GM18867 (cell line): ENCODE results near the gene RBM6.
"Not testable (repeated sequence)": the region's sequence is repeated elsewhere in the genome, so short reads cannot be mapped to it uniquely, and the experiment has no call there.

Experiments
- ATAC-seq: cut with Tn5 transposase; IDR thresholded peaks from one replicate; pipeline ENCODE4 v1.9.1; 2021; ENCODE audit warnings: mild to moderate bottlenecking, moderate library complexity; ENCODE audit not compliant: unreplicated experiment

The RBM6 gene

GRCh38 chr3:49916686-49917085 lies 23.3 kb upstream of the RBM6 start:
- ATAC-seq, result no peak

- ATAC-seq, result not testable (repeated sequence)
These were observed 22.0 kb upstream of the RBM6 start for GRCh38 chr3:49917806-49918590.

GRCh38 chr3:49924683-49925082 lies 15.3 kb upstream of the RBM6 start:
- no peak for ATAC-seq

GRCh38 chr3:49925485-49925884 lies 14.5 kb upstream of the RBM6 start:
- ATAC-seq, result no peak

- no peak for ATAC-seq
These were observed 13.7 kb upstream of the RBM6 start for GRCh38 chr3:49926117-49926728.

GRCh38 chr3:49927798-49928197 lies 12.2 kb upstream of the RBM6 start:
- no peak for ATAC-seq

GRCh38 chr3:49928481-49929017 lies 11.4 kb upstream of the RBM6 start:
- no peak for ATAC-seq

- ATAC-seq, result peak; percentile 90
These were observed 10.4 kb upstream of the RBM6 start, which contains the start of gene MON1A for GRCh38 chr3:49929291-49930167. Gene MON1A (minus strand): TSS chr3:49929811. CDS start chr3:49913346, 16,465 bp downstream.

- no peak for ATAC-seq
These were observed 9.7 kb upstream of the RBM6 start for GRCh38 chr3:49930168-49930690.

- ATAC-seq, result no peak
These were observed 9.0 kb upstream of the RBM6 start for GRCh38 chr3:49930922-49931321.

GRCh38 chr3:49932281-49932680 lies 7.7 kb upstream of the RBM6 start:
- ATAC-seq, result not testable (repeated sequence)

GRCh38 chr3:49937090-49937489 lies 2.9 kb upstream of the RBM6 start:
- no peak for ATAC-seq

- peak; percentile 10 for ATAC-seq
These were observed 808 bp downstream of the RBM6 start for GRCh38 chr3:49940667-49941249.

- no peak for ATAC-seq
These were observed 2.7 kb downstream of the RBM6 start for GRCh38 chr3:49942651-49943050.

GRCh38 chr3:49952924-49953323 lies 13.0 kb downstream of the RBM6 start:
- ATAC-seq, result no peak

GRCh38 chr3:49955636-49956035 lies 15.7 kb downstream of the RBM6 start:
- ATAC-seq, result no peak

- ATAC-seq, result no peak
These were observed 26.4 kb downstream of the RBM6 start for GRCh38 chr3:49966233-49966942.

- ATAC-seq, result no peak
These were observed 27.3 kb downstream of the RBM6 start for GRCh38 chr3:49967291-49967690.

- ATAC-seq, result no peak
These were observed 28.4 kb downstream of the RBM6 start for GRCh38 chr3:49968346-49968745.

- ATAC-seq, result no peak
These were observed 32.7 kb downstream of the RBM6 start for GRCh38 chr3:49972656-49973055.
